ENCODE data around the gene RFC4.
A peak's percentile ranks its signal among the peaks of the same experiment; 100 is the strongest.

Gene RFC4

GRCh38 chr3:186750316-186750715 is 56.0 kb downstream of the RFC4 start:
- DNase-seq (ENCODE audit: low spot score) = no peak

- peak; percentile 17 for DNase-seq (ENCODE audit: low spot score)
Observed at GRCh38 chr3:186746008-186746407, 60.3 kb downstream of the RFC4 start.

- no peak for DNase-seq (ENCODE audit: low spot score)
Observed at GRCh38 chr3:186743666-186744065, 62.6 kb downstream of the RFC4 start.

- DNase-seq (ENCODE audit: low spot score) = no peak
Observed at GRCh38 chr3:186742618-186743380, 63.5 kb downstream of the RFC4 start.
